OCI-LY3 (cell line): ENCODE data around the gene WFIKKN2.

Source experiments
- H2AFZ ChIP-seq: fragments of 200-600, 300-600 bp; shearing (Covaris generic); 2 replicates; pipeline ENCODE4 v1.6.0; 2014; ENCODE audit warnings: antibody characterized with exemption, low read depth, low read length
- H3K27ac ChIP-seq: fragments of 200-600, 300-600 bp; sonication (generic); 2 replicates; pipeline ENCODE4 v1.5.1; 2014; ENCODE audit warnings: mild to moderate bottlenecking, low read length, moderate library complexity, mixed read lengths
- H3K27me3 ChIP-seq: fragments of 200-600, 300-600 bp; sonication (generic); 2 replicates; pipeline ENCODE4 v1.6.1; 2014; ENCODE audit warnings: low read depth, low read length, mixed read lengths
- H3K36me3 ChIP-seq: fragments of 200-600, 300-600 bp; sonication (generic); replicated peaks from 2 replicates; pipeline ENCODE3; 2014; ENCODE audit warnings: low read depth, low read length, mixed read lengths
- H3K4me1 ChIP-seq: fragments of 300-600, 200-600 bp; sonication (generic); 2 replicates; pipeline ENCODE4 v1.6.1; 2014; ENCODE audit warnings: low read length, mixed read lengths
- H3K4me2 ChIP-seq: fragments of 200-600, 300-600 bp; sonication (generic); 2 replicates; pipeline ENCODE4 v1.6.1; 2014; ENCODE audit warnings: low read length, mixed read lengths
- H3K4me3 ChIP-seq: fragments of 300-600, 200-600 bp; sonication (generic); 2 replicates; pipeline ENCODE4 v1.5.1; 2014; ENCODE audit warnings: antibody characterized with exemption, mild to moderate bottlenecking, low read length, moderate library complexity
- H3K79me2 ChIP-seq: fragments of 300-600, 200-600 bp; shearing (Covaris generic); 2 replicates; pipeline ENCODE4 v1.6.1; 2014; ENCODE audit warnings: mild to moderate bottlenecking, low read length, mixed read lengths
- H3K9ac ChIP-seq: fragments of 300-600, 200-600 bp; shearing (Covaris generic); 2 replicates; pipeline ENCODE4 v1.6.0; 2014; ENCODE audit warnings: mild to moderate bottlenecking, low read length, moderate library complexity
- H3K9me3 ChIP-seq: fragments of 200-600, 300-600 bp; shearing (Covaris generic); 2 replicates; pipeline ENCODE4 v1.6.1; 2014; ENCODE audit warnings: low read length, mixed read lengths; ENCODE audit not compliant: insufficient read depth
- H4K20me1 ChIP-seq: fragments of 200-600, 300-600 bp; sonication (generic); 2 replicates; pipeline ENCODE4 v1.6.1; 2016; ENCODE audit warnings: low read length, mixed read lengths; ENCODE audit not compliant: insufficient read depth
- CTCF ChIP-seq: fragments of 200-600, 300-600 bp; sonication (generic); IDR thresholded peaks from 2 replicates; pipeline ENCODE4 v1.5.1; 2014; ENCODE audit warnings: antibody characterized with exemption, low read length, low read depth
- EZH2phosphoT487 ChIP-seq: fragments of 200-600 bp; shearing (Covaris generic); IDR thresholded peaks from 2 replicates; pipeline ENCODE4 v1.6.1; 2018; ENCODE audit warnings: antibody characterized with exemption, mixed run types, low read depth

WFIKKN2 gene

GRCh38 chr17:50890675-50891516 is 55.5 kb downstream of the WFIKKN2 start:
- H3K4me1 ChIP-seq, result peaks cover 10% of the 10 kb centered on the region
- no peaks in the 10 kb centered on the region for H3K9me3 ChIP-seq
- H3K27me3 ChIP-seq, result peaks cover 9% of the 10 kb centered on the region; the same call in 1 of the 2 replicates
- H3K4me3 ChIP-seq, result no peak overlapping the region
- TF ChIP-seq EZH2phosphoT487 (no peak), CTCF (no peak)
- H3K36me3 ChIP-seq, result no peaks in the 10 kb centered on the region
- H3K79me2 ChIP-seq, result no peaks in the 10 kb centered on the region
- H3K9ac ChIP-seq, result no peak overlapping the region
- no peak overlapping the region for H2AFZ ChIP-seq
- H4K20me1 ChIP-seq, result no peaks in the 10 kb centered on the region
- no peak overlapping the region for H3K4me2 ChIP-seq
- H3K27ac ChIP-seq, result no peak overlapping the region

- Histone ChIP-seq H3K9me3 (no peaks in the 10 kb centered on the region), H3K4me3 (no peak overlapping the region), H3K36me3 (no peaks in the 10 kb centered on the region), H3K27ac (no peak overlapping the region), H3K27me3 (peaks cover 9% of the 10 kb centered on the region; the same call in 1 of the 2 replicates), H2AFZ (no peak overlapping the region), H3K4me1 (peaks cover 10% of the 10 kb centered on the region), H3K4me2 (no peak overlapping the region), H4K20me1 (no peaks in the 10 kb centered on the region), H3K79me2 (no peaks in the 10 kb centered on the region), H3K9ac (no peak overlapping the region)
- TF ChIP-seq CTCF (no peak), EZH2phosphoT487 (no peak)
Observed at GRCh38 chr17:50891577-50891989, 56.2 kb downstream of the WFIKKN2 start.
